VCaP (cell line): Measurements from ENCODE around the gene HOGA1.

Experiments
- H3K27ac ChIP-seq: fragments of 450-650 bp; 2 replicates; pipeline ENCODE4 v1.5.1; 2017
- CTCF ChIP-seq: fragments of 450-650 bp; conservative IDR thresholded peaks from 2 replicates; pipeline ENCODE4 v1.5.1; 2017; ENCODE audit warnings: mild to moderate bottlenecking, moderate library complexity

The HOGA1 gene

GRCh38 chr10:97611473-97611872 is 27.3 kb downstream of the HOGA1 start:
- no peak for TF ChIP-seq CTCF

GRCh38 chr10:97612386-97612785 is 28.2 kb downstream of the HOGA1 start:
- TF ChIP-seq CTCF: peak; percentile 74
- H3K27ac ChIP-seq: no peak overlapping the region

More at GRCh38 chr10:97611473-97611872, 27.3 kb downstream of the HOGA1 start:
- no peak overlapping the region for H3K27ac ChIP-seq

- H3K27ac ChIP-seq: no peak overlapping the region
- no peak for TF ChIP-seq CTCF
These were observed 34.1 kb downstream of the HOGA1 start for GRCh38 chr10:97618285-97618684.

GRCh38 chr10:97618733-97619132 is 34.5 kb downstream of the HOGA1 start:
- no peak overlapping the region for H3K27ac ChIP-seq
- no peak for TF ChIP-seq CTCF

- TF ChIP-seq CTCF: no peak
- no peak overlapping the region for H3K27ac ChIP-seq
These were observed 39.1 kb downstream of the HOGA1 start for GRCh38 chr10:97623277-97623676.

GRCh38 chr10:97627731-97628130 is 43.5 kb downstream of the HOGA1 start:
- TF ChIP-seq CTCF: no peak

GRCh38 chr10:97628228-97628627 is 44.0 kb downstream of the HOGA1 start:
- TF ChIP-seq CTCF: no peak
- H3K27ac ChIP-seq: no peak overlapping the region

More at GRCh38 chr10:97627731-97628130, 43.5 kb downstream of the HOGA1 start:
- H3K27ac ChIP-seq: no peak overlapping the region

- TF ChIP-seq CTCF: no peak
- no peak overlapping the region for H3K27ac ChIP-seq
These were observed 45.1 kb downstream of the HOGA1 start for GRCh38 chr10:97629289-97629688.
